Tibial nerve (tissue), 4 donors: ENCODE measurements around the gene ZNF853. TPM values are rescaled to one million over a fixed set of nuclear protein-coding genes. Genes with fewer than 3 reads are reported as not detected.

Experiments
- DNase-seq, 2 donors: peaks; one replicate each; pipeline ENCODE4 v3.0.0-alpha.2; 2019; ENCODE audit warnings: low spot score in 2 of 2
- H3K27ac ChIP-seq, 4 donors: fragments of 200-600 bp; sonication (generic) in 3 of 4; one replicate each; pipeline ENCODE4 v1.5.1; 2017 to 2019; ENCODE audit warnings: mild to moderate bottlenecking in 1 of 4
- H3K27me3 ChIP-seq, 2 donors: fragments of 200-600 bp; sonication (generic) in 1 of 2; one replicate each; pipeline versions ENCODE4 v1.5.1 to v1.6.0; 2017 to 2019
- H3K36me3 ChIP-seq, 3 donors: fragments of 200-600 bp; sonication (generic); one replicate each; pipeline ENCODE4 v1.5.1; 2018 to 2019
- H3K4me1 ChIP-seq, 4 donors: fragments of 200-600 bp; sonication (generic) in 3 of 4; one replicate each; pipeline ENCODE4 v1.5.1; 2017 to 2019
- H3K4me3 ChIP-seq, 4 donors: fragments of 200-600 bp; sonication (generic) in 3 of 4; one replicate each; pipeline ENCODE4 v1.5.1; 2017 to 2019; ENCODE audit warnings: mild to moderate bottlenecking in 1 of 4, moderate library complexity in 1 of 4
- H3K9me3 ChIP-seq, 4 donors: fragments of 200-600 bp; sonication (generic) in 3 of 4; one replicate each; pipeline ENCODE4 v1.5.1; 2017 to 2019
- CTCF ChIP-seq, 5 experiments: fragments of 200-600 bp in 3 of 5; fragments of 450-650 bp in 2 of 5; sonication (generic) in 3 of 5; IDR thresholded peaks; one replicate each; pipeline ENCODE4 v1.5.1; 2016 to 2019; ENCODE audit warnings: antibody characterized with exemption in 5 of 5, mild to moderate bottlenecking in 3 of 5, moderate library complexity in 2 of 5
- EP300 ChIP-seq, 2 donors: sonication (generic); formaldehyde crosslinking; IDR thresholded peaks; one replicate each; pipeline ENCODE4 v1.6.1; 2017; ENCODE audit warnings: antibody characterized with exemption in 2 of 2, mild to moderate bottlenecking in 1 of 2
- POLR2A ChIP-seq, 2 donors: fragments of 450-650 bp; IDR thresholded peaks; one replicate each; pipeline ENCODE4 v1.6.1; 2017; ENCODE audit warnings: antibody characterized with exemption in 2 of 2, mild to moderate bottlenecking in 2 of 2, moderate library complexity in 2 of 2
- WGBS, 2 donors: methylation state at CpG; one replicate each; pipeline ENCODE4 v1.1.5; 2018; 5-methylcytosine and 5-hydroxymethylcytosine counted together
- total RNA-seq, 4 donors: library from RNA; depleted of rRNA; stranded (reverse); fragments of >200 nt; gene quantifications; one replicate each; pipeline ENCODE4 v1.1.0, GENCODE V29; 2016

The ZNF853 gene
- total RNA-seq, 4 donors from 2014 or later, result 8.2 to 18.2 (median 12.7) TPM

- H3K27me3 ChIP-seq, result no peaks in the 10 kb centered on the region
- H3K9me3 ChIP-seq, result no peaks in the 10 kb centered on the region
- DNase-seq, result no peak
- H3K4me1 ChIP-seq, result peaks cover 0 to 21% (median 8%) of the 10 kb centered on the region in 4 donors
- peaks cover 0 to 32% (median 0%) of the 10 kb centered on the region in 3 donors for H3K36me3 ChIP-seq
- 44 to 51% methylated on average over 2 of the region's 2 CpGs for WGBS, 2 donors
- no peak overlapping the region for H3K27ac ChIP-seq
- TF ChIP-seq POLR2A (IDR thresholded peaks at IDR 0.05), result no peak
- TF ChIP-seq EP300 (IDR thresholded peaks at IDR 0.05), result no peak
- no peak for TF ChIP-seq CTCF (IDR thresholded peaks at IDR 0.05)
- no peak overlapping the region for H3K4me3 ChIP-seq
These were observed 1.7 kb upstream of the ZNF853 start for GRCh38 chr7:6613706-6614105.

DNA sequence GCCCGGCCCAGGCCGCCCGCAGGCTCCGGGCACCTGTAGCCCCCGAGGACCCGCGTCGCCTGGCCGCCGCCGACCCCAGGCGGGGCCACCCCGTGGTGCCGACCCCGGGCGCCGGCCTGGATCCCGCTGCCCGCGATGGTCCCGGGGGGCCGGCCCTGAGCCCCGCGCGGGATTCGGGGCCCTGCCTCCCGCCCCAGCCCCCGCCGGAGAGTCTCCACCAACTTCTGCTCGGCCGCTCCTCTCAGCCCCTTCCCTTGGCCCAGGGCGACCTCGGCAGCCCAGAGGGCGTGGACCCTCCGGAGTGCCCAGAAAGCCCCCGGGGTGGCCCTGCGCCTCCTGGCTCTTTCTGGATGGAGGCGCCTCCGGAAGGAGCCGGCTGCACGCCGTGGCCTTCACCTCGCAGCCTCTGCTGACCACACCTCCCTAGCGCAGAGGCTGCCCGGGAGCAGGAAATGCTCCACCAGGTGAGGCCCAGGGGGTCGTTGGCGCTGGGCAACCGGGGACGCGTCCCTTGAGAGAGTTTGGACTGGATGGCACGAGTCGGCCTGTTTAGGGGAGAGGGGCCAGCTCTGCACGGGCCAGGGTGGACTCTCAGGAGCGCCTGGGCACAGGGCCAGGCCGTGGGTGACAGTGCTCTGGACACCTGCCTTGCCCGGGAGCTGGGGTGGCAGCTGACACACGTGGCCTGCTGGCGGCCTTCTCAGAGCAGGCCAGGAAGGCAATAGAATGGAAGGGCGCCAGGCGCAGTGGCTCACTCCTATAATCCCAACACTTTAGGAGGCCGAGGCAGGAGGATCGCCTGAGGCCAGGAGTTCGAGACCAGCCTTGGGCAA is 529 bp downstream of the ZNF853 start:
- no peak for DNase-seq
- 25 to 43% methylated on average over 13 to 19 of the region's 63 CpGs for WGBS, 2 donors
- Histone ChIP-seq H3K9me3 (no peaks in the 10 kb centered on the region), H3K4me1 (peaks cover 0 to 21% (median 8%) of the 10 kb centered on the region in 4 donors), H3K27ac (peak overlapping the region in 1 of 4 donors; percentile 73), H3K27me3 (no peaks in the 10 kb centered on the region), H3K4me3 (peak overlapping the region; percentile 52 to 82 (median 62)), H3K36me3 (peaks cover 0 to 26% (median 0%) of the 10 kb centered on the region in 3 donors)
- TF ChIP-seq CTCF (IDR thresholded peaks at IDR 0.05) (no peak), POLR2A (IDR thresholded peaks at IDR 0.05) (no peak), EP300 (IDR thresholded peaks at IDR 0.05) (no peak)

GRCh38 chr7:6616854-6617643 is 1.6 kb downstream of the ZNF853 start:
- 88 to 91% methylated on average over 19 of the region's 20 CpGs for WGBS, 2 donors
- TF ChIP-seq POLR2A (IDR thresholded peaks at IDR 0.05), result no peak
- no peak for TF ChIP-seq EP300 (IDR thresholded peaks at IDR 0.05)
- TF ChIP-seq CTCF (IDR thresholded peaks at IDR 0.05), result no peak
- Histone ChIP-seq H3K27ac (no peak overlapping the region), H3K36me3 (peaks cover 0 to 37% (median 2%) of the 10 kb centered on the region in 3 donors), H3K27me3 (no peaks in the 10 kb centered on the region), H3K9me3 (no peaks in the 10 kb centered on the region), H3K4me3 (no peak overlapping the region), H3K4me1 (peaks cover 0 to 21% (median 8%) of the 10 kb centered on the region in 4 donors)
- no peak for DNase-seq

DNA sequence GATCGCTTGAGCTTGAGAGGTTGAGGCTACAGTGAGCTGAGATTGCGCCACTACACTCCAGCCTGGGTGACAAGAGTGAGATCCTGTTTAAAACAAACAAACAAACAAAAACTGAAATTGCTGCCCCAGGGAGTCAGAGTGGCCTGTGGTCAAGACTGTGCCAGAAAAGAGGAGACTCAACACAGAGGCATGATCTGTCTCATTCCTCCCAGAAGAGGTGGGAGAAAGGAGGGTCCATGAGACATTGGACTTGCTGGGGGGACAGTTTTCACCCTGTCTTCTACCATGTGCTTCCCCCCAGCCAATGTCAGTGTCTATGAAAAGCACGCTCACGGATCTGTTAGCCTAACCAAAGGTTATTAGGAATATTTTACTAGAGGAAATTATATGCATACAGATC is 3.2 kb downstream of the ZNF853 start:
- Histone ChIP-seq H3K36me3 (peaks cover 0 to 53% (median 2%) of the 10 kb centered on the region in 3 donors), H3K27ac (no peak overlapping the region), H3K27me3 (no peaks in the 10 kb centered on the region), H3K4me3 (no peak overlapping the region), H3K9me3 (no peaks in the 10 kb centered on the region), H3K4me1 (peaks cover 0 to 21% (median 8%) of the 10 kb centered on the region in 4 donors)
- DNase-seq, result no peak
- WGBS, 2 donors, result 67 to 84% methylated on average over 4 of the region's 4 CpGs
- no peak for TF ChIP-seq POLR2A (IDR thresholded peaks at IDR 0.05)
- no peak for TF ChIP-seq CTCF (IDR thresholded peaks at IDR 0.05)
- TF ChIP-seq EP300 (IDR thresholded peaks at IDR 0.05), result no peak
